HG03025 (cell line): ENCODE results near the gene OTULIN.

Experiments
- ATAC-seq: cut with Tn5 transposase; IDR thresholded peaks from one replicate; pipeline ENCODE4 v1.9.1; 2021; ENCODE audit warnings: mild to moderate bottlenecking, moderate library complexity; ENCODE audit not compliant: unreplicated experiment, low FRiP score

Gene OTULIN

DNA sequence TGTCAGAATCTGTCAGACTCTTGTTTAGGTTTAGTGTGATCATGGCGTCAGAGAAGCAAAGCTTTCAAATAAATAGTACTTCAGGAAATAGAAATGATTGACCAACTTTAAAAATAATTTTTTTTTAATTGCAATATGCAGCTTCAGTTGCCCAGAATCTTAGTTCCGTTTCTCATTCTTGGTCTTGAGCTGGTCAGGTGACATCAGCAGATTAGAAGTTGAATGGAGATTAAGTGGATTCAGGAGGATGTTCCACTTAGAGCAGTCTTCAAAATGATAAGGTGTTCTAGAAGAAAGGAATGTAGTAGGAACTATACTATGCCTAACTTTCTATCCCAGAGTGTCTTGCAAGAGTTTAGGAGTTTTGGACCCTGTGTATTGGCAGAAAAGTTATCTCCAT, 30.6 kb downstream of the OTULIN start:
- ATAC-seq: no peak

DNA sequence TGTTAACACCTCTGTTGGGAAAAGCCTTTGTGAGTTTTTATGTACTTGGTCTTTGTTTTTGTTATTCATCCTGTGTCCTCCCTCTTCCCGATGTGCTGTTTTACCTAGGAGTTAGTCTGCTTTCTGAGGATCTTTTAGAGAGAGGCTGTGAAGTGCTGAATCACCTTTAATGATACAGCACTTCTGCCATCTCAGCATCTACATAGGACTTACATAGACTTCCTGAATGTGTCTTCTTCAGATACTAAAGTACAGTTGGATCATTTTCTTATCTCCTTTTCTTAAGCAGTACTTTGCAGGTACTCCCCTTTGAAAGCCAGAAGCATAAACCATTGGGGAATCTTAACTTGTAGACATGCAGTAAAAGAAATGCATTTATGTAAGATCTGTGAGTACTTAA, 31.5 kb downstream of the OTULIN start:
- ATAC-seq: no peak

DNA sequence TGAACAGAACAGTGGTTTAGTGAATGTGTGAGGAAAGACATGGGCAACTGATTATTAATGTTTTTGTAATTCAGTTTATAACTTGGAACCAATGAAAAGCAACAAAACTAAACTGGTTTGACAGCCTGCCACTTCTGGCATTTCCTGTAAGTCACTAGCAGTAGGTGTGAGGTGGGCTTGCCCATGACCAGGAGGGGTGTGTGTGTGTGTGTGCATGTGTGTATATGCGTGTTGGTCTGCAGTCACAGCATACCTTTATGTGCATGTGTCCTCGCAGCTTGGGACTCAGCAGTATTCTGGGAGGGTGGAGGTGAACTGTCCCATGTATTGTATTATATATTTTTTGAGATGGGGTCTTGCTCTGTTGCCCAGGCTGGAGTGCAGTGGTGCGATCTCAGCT, 32.3 kb downstream of the OTULIN start:
- no peak for ATAC-seq

DNA sequence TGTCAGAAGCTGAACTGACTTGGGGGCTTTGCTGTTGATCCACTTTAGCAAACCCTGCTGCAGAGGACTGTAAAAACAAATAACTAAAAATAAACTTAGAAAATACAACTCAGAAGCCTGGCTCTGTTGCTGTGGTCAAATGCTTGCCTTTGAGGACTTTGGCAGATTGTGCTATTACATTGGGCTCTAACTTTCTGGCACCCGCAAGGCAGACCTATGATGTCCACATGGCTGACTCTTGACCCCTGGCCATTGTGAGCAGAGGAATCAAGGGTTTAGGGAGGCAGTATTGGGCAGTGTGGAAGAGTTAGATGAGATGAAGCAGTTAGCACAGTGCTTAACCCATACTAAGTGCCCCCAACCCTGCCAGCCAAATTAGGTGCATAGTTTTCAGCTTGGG, 34.0 kb downstream of the OTULIN start:
- no peak for ATAC-seq

DNA sequence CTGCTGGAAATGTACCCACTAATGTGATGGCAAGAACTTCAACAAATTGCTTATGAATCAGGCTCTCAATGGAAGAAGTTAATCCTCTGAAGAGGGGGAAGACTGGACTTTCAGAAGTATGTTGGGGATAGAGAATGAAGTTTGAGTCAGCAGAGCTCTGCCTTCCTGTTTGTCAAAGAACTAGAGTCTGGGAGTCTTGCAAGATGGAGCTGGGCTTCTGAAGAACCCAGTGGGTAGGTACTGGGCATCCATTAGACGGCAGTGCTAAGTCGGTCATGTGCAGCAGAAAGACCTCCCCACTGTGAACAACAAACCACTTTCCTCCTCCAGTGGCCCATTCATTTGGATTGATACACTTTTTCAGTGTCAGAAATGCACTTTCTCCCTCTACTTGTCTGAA, 34.6 kb downstream of the OTULIN start:
- no peak for ATAC-seq

DNA sequence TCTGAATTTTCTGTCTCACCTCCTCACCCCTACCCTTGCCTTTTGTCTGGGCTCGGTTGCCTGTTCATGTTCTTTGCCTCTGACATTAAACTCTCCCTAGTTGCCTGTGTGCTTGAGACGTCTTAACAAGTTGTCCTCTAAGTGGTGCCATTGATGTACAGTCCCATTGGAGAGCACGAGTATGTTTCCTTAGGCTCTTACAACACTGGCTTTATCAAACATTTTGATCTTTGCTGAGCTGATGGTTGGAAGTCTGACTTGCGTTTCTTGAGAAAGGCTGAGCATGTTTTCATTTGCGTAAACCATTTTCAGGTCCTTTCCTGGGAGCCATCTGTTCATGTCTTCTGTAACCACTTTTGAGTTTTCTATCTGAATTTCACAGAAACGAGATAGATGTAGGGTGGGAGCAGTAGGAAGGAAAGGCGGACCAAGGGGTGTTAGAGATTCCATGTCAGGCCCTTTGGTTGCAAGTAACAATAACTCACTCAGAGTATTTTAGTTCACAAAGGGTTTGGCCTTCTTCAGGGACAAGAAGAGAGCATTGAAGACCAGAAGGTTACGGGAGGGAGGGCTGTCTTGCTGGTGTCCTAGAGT, 35.4 kb downstream of the OTULIN start:
- ATAC-seq: no peak

DNA sequence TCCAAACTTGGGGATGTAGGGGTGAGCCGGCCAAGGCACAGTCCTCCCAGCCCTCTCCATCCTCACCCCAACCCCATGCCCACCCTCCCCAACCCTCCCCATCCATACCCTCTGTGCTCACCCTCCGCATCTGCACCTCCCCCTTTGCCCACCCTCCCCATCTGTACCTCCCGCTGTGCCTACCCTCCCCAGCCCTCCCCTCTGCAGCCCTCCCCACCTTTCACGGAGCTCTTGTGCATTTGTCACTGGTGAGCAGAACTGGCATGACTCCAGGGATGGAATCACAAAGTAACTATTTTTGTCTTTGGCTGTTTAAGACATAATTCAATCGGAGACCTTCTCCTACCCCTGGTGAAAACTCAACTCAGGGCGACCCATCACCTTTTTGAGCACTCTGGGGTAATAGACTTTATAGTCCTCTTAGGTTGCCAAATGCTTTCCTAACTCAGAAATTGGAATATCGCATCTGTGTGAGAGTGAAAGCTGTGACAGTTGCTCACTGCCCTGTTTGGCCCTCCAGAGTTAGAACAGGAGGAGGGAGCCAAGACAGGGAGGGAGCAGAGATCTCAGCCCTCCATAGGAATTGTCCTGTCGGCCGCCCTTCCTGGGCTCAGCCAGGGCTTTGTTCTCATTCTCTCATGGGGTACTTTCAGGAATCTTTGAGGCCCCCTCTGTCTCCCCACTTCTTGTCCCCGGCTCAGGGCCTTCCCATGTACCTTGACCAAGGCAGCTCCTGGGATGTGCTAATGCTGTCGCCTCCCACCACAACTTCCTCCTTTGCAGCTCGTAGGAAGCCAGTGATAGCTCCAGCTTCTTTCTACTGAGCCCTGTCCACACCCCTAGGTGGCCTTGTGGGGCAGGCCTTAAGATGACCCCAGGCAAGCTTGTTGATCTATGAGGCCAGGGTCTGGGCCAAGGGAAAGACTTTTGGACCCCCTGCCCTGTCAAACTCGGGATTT, 36.2 kb downstream of the OTULIN start:
- ATAC-seq: no peak

DNA sequence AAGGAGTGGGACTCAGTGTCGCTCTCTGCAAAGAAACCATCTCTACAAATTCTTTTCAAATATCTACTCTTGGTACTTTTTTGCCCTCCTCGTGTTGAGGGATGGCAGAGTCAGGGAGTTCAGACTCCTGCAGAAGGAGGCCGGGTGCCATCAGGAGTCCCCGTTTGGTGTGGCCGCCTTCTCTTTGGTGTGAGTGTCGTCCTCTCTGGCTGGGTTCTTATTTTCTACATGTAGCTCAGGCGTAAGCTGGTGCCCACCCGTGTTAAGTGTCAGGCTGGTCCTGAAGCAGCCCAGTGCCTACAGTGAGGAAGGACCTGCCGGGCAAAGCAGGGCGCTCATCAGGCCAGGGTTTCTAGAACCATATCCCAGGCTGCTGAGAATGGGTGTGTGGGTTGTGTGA, 37.0 kb downstream of the OTULIN start:
- ATAC-seq: no peak

DNA sequence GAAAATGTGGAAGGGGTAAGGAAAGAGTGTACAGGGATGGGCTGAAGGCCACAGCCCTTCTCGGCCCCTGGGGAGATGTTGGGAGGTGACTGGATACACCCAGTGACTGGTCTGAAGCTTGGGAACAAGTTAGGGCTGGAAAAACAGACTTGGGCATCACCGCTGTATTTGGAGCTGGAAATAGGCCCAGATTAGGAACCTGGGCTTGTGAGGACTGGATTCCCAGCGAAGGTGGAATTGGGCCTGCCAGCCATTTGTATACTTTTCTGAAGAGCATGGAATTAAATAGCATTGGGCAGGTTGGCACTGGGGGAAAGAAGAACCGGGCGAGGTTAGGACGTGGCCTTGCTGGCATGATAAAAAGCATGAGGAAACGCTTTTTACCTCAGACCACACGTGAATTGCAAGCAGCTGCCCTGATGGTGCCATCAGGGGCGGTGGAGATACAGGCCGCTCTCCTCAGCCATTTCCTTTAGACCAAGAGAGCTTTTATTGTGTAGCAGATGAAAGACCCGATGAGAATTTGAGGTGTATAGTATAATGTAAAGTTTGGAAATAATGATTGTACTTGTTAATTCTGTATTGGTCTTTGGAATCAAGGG, 37.8 kb downstream of the OTULIN start:
- ATAC-seq: no peak

DNA sequence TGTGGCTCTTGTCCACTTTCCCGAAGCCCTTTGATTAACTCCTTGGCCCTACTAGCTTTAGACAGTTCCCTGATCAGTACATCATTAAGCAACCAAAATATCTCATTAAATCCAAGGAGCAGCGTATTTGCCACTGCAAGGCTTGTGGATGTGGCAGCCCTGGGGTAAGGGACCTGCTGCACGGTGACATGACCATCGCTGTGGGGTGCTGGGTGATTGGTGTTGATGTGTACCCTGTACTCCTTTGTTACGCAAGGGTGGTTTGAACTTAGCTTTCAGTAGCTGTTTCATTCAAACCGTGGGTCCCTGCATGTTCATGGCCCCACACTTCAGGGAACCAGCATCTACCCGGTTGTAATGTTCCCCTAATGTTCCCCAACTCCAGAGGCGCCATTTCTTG, 41.0 kb downstream of the OTULIN start:
- no peak for ATAC-seq

DNA sequence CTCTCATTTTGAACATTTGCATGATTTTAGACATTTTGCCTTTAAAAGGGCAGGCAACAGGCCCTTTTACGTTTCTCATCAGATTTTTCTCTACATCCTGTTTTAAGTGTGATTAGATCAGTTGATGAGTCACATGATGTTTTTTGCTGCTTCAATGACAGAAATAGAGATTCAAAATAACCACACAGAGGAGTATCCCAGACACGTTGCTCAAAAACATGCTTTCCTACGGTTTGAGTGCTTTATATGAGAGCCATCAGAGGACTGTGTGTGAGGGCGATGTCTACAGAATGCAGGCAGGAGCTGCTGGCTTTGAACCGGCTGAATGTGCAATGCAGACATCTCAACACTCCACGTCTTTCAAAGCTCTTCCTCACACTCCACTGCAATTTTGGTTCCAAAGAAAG, 42.1 kb downstream of the OTULIN start:
- no peak for ATAC-seq

DNA sequence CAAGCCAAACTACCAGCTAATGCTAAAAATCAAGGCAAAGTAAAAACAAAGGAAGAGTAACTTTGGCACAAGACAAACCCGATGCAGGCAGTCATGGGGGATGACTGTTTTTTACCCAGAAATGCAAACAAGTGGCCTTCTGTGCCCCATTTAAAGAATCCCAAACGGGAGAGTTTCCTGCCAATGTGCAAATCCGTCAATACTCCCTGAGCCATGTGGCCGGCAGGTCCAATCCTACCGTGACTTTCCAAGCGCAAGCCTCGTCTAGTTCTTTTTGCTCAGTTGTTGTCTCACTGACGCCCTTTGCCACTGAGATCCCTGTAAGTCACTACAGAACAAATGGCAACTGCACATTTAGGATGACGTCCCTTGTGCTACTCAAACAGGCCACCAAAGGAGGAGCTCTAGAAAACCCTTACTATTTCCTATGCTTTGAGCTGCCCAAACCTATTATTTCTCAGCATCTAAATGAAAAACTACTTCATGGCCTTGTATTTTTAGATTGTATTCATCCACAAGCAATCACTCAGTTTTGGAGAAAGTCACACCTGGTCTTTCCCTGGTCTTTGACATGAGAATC, 43.4 kb downstream of the OTULIN start:
- no peak for ATAC-seq

DNA sequence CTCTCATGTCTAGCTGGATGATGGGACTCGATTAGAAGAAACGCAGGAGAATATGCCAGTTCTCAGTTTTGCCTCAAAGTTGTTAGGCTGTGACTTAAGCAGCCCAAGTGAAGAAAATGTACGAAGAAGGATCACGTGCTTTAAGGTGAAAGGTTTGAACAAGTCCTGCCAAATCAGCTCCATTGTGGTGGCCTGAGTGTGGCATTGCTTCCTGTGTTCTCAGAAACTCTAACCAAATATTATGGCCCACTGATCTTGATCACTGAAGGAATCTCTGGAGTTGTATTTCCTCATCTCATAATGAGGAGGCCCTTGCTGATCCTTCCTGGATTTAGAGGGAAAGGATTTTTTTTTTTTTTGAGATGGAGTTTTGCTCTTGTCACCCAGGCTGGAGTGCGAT, 44.0 kb downstream of the OTULIN start:
- no peak for ATAC-seq

DNA sequence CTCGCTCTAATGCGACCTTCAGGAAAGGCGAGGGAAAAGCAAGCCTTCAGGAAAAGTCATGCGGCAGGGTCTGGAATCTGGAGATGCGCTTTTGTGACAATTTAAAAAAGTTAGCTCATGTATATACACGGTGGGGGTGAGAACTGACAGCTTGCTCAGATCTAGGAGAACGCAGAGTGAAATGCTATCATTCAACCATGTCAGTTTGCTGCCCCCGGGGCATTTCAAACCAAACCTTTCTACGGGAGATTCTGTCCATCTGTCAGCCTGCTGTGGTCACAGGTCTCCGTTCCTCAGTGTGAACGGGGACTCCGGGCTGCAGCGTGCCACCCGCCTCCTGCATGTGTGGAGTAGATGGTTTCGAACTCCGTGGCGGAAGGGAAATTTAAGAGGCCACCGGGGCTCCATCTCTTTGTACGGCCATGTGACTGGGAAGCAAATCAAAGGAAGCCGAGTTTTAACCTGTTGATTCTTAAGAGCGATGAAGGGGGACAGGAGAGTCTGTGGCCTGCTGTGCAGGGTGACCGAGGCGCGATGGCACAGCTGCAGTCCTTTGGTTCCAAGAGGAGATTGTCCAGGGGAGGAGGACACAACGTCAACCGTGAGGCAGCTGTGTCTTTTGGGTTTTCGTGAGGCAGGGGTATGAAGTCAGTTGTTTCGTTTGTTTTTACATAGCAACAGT, 45.9 kb downstream of the OTULIN start:
- ATAC-seq: no peak

DNA sequence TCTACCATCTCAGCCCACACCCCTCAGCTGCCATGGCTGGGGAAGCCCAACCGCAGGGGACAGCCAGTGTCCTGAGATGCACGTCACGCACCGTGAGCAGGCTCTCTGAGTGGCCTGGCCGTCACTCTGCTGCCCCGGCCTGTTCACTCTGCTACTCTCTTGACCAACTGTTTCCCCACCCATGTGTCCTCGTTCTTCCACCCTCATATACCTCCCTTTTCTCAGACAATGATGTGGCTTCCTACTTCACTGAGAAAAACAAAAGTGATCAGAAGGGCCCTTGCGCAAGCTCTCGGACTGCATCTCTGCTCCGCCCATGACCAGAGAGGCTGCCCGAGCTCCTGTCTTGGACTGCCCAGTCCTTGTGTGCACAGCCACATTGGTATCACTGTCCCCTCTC, 47.6 kb downstream of the OTULIN start:
- no peak for ATAC-seq

DNA sequence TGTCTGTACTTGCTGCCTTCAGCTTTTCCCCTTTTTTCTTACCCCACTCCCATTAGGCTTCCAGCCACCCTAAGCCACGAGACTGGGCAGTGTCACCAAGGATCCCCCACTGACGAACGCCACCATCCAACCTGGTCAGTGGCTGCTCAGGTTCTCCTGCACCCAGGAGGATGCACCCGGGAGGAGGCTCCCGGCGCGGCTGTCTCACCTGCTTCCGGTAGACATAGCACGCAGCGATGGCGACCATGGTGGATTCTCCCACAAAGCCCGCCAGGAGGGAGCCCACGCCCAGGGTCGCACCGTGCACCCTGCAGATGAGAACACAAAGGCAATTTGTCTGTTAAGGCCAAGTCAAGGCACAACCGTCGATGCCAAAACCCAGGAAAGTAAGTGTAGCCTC, 48.1 kb downstream of the OTULIN start:
- no peak for ATAC-seq

DNA sequence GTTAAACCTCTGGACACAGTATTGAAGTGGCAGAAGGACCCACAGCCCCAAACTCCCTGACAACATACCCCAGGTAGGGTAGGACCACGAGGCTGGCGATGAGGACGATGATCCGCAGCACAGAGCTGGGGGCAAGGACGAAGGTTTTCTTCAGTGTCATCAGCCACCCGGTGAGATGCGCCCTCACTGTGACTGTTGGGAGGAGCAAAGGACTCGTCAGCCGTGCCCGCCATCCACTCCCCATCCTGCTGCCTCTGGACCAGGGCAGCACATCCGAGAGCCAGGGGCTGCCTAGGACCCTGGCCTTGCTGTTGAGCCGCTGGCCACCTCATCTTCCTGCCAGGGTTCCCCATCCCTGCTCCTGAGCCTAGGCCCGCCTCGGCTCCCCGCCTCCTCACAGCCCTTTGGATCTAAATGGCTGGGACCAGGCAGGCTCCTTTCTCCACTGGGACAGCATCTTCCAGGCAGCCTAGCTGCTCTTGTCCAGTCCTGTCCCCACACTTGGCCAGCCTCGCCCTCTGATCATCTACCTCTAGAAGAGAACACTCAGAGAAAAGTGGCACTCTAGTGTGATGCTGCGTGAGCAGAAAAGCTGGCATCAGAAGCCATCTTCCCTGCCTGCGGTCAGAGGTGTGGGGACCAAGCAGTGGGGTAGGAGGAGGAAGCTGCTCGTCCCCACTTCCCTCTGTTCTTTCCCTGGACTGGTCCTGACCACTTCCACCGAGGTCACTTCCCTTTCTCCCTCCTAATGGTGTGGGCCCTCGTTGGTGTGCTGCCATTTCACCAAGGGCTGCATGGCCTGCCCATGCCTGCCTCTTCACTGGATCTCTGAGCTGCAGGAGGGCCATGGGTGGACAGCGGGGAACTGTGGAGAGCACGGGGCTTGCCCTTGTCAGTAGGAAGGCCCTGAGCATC, 49.2 kb downstream of the OTULIN start:
- no peak for ATAC-seq

DNA sequence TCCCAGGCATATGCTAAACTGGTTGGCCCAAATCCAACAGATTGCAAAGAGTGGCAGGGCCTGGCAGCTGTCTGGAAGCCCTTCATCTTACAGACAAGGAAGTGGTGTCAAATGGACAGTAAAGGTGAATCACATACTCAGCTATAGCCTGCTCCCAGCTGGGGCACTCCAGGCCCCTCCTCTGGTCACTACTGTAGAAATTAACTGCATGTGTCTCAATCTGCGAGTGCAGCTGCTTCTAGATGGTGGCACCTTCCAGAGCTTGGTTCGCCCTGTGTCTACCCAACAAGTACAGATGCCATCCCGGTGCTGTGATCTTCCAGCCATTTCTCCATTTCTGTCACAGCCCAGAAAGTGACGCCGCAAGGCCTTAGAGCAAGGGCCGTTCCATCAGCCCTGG, 50.2 kb downstream of the OTULIN start:
- no peak for ATAC-seq

DNA sequence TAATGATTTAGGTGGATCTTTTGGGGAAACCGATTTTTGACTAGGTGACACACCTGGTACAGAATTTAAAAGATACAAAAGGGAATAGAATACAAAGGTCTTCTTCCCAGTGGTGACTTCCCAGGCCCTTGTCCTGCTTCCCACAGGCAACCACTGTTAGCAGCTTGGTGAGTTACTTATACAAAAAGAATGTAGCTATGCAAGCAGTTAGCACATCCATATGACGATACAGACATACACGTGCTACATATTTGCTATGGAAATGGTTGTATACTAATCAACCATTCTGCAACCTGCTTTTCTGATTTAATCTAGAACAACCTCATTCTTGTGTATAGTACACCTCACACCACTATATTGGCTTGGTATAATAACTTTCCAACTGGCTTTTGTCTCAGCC, 51.0 kb downstream of the OTULIN start:
- no peak for ATAC-seq
